LHCN-M2 (cell line): ENCODE results near the gene SH3PXD2A. TPM values are rescaled to one million over a fixed set of nuclear protein-coding genes. Genes with fewer than 3 reads are reported as not detected.
"Not testable (repeated sequence)": the region's sequence is repeated elsewhere in the genome, so short reads cannot be mapped to it uniquely, and the experiment has no call there.

Experiments used
- DNase-seq: peaks from one replicate; pipeline ENCODE4 v3.0.0-alpha.2; 2012; ENCODE audit warnings: low read depth
- total RNA-seq: library from RNA; depleted of rRNA; stranded (reverse); fragments of >200 nt; gene quantifications from 2 replicates; pipeline ENCODE4 v1.2.3, GENCODE V29; 2014

The SH3PXD2A gene
- total RNA-seq, 1 experiment from 2014 or later, result 18.4 TPM

DNA sequence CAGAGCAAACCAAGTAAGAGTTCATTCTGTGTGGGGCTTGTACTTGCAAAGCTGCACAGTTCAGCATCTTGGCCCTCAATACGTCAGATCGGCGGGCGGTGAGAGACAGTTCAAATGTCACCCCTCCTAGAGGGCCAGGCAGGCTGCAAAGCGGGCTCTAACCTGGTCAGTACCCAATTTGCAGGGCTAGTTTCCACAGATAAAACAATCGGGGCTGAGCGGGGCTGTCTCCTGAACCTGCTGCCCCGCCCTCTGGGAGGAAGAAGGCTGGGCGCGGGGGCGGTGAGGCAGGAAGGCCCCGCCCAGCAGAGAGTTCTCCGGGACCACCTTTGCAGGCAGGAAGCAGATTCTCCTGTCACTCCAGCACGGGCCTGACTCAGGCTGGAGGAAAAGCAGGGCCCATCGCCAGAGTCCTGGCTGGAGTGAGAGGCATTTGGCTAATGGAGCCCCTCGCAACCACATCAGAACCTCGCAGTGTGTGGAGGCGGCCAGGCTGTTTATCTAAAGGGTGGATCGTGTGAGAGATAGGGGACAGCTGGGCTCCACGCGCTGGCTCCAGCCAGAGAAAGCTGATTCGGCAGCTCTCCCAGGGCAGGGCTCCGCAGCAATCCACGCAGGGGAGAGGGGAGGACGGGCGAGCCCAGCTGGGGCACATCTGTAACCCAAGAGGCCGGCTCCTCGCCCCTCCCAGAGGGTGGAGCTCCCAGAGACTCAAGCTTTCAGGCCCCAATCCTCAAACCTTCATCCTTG lies 83.1 kb downstream of the SH3PXD2A start:
- peak; percentile 89 for DNase-seq

GRCh38 chr10:103770139-103770538 lies 85.2 kb downstream of the SH3PXD2A start:
- DNase-seq, result no peak

DNA sequence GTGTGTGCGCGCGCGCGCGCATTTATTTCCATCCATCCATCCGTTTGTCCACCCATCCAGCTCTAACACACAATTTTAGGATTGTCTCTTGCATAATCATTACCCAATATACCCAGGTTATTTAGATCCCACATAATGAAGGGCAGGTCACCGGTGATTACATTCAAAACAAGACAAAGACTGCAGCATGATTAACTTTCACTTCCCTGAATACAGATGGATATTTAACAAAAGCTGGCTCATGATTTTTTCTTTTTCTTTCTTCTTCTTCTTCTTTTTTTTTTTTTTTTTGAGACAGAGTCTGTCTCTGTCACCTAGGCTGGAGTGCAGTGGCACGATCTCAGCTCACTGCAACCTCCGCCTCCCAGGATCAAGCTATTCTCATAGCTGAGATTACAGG lies 86.2 kb downstream of the SH3PXD2A start:
- DNase-seq, result no peak

- no peak for DNase-seq
These were observed 87.0 kb downstream of the SH3PXD2A start for GRCh38 chr10:103768345-103768744.

DNA sequence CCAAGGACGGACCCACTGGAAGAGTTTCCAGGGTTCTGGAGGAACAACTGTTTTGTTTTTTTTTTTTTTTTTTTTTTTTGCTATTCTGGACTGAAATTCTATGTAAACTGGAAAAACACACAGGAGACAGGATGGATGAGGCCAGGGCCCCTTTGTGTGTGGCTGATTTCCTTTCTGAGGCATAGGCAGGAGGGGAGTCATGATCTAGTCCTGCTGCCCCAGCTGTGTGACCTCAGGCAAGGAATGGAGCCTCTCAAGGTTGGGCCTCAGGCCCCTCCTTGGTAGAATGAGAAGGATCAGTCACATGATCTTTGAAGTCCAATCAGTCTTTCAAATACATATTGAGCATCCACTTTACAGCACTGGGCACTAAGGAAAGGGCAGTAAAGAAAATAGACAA lies 87.6 kb downstream of the SH3PXD2A start:
- DNase-seq, result no peak

DNA sequence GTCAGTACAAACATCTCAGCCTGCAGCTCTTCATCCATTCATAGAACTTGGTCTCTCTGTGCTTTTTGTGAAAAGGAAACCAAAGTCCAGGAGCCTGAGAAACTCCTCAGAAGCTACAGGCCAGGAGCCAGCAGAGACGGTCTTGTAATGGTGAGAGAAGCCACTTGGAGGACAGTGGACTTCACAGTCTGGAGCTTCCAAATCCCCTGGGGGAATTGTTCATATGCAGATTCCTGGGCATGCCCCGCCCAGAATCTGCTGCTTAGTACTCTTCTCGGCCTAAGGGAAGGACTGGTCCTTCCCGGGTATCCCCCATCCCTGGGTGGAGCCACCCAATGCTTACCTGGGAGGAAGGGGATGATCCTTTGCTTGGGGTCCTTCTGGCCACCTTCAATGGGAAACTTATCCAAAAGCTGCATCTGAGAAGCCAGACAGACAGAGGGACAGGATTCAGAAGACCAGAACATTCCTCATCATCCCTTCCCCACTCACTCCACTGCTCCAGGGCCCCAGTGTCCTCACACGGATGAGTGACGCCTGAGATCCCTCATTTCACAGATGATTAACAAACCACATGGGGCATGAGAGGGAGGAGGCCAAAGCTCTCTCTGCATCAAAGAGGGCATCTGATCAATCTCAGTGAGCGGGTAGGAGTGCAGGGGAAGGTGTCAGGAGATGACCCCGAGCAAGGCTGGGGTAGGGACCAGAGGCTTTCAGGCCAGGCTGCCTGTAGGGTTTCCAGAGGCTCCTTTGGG lies 88.4 kb downstream of the SH3PXD2A start:
- no peak for DNase-seq

- no peak for DNase-seq
These were observed 89.4 kb downstream of the SH3PXD2A start for GRCh38 chr10:103765981-103766380.

- DNase-seq, result peak; percentile 48
These were observed 90.2 kb downstream of the SH3PXD2A start for GRCh38 chr10:103765168-103765567.

DNA sequence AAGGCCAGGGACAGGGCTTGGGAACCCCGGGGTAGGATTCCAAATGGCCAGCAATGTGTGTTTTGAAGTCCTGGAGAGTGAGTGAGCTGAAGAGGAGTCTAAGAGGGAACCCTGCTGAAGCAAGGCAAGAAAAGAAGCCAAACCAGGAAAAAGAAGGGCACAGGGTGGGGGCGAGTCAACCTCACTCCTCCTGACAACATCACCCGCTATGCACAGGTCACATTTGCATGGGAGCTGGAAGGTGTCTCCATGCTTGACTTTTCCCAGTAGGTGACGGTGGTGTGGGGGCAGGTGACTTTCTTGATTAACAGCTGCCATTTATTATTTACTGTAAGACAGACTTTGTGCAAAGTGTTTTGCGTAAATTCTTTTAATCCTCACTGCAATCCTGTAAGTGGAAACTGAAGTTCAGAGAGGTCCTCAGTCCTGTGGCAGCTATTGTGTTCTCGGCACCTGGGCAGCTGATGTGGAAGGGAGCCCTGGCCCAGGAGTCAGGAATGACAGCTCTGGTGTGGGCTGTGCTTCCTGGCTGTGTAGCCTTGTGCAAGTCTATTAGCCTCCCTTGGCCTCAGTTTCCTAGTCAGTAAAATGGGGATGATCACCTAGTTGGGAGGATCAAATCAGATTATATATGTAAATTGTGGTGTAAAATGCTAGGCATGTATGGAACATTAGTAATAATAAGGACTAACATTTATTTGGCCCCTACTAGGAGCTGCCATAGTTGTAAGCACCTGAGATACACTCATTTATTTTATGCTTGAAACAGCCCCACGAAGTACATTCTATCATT lies 90.9 kb downstream of the SH3PXD2A start:
- DNase-seq, result no peak

DNA sequence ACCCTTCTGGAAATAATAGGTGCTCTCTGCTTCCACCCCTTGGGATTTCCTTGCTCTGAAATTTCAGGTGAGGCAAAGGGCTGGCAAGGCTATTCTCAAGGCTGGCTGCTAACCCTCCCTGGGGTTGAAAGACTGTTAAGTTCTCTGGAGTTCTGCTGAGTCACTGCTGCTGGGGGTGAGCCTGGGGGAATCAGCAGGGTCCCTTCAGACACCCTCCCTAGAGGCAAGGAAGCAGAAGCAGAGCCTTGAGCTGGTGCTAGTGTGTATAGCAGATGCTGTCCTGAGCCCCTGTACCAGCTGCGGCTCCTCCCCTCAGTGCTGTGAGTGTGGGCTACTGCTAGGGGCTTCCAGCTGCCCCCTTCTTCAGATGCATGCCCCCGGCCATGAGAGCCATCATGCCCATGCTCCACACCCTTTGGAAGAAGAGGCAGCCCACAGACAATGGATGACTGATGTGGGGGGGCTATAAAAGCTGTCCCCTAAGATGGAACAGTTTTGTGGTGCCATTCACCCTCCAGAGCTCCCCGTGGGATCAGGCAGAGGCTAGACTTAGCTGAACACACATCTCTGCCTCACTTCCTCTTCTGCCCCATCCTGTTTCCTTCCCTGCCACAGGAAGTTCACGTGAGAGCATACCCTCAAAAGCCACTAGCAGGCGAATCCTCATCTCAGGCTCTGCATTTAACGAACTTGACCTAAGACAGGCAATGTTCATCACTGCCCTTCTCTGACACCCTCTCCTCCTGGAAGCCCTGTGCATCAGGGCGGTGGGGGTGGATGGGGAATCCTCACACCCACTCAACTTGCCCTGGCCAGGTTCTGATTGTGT lies 91.8 kb downstream of the SH3PXD2A start:
- DNase-seq, result no peak

DNA sequence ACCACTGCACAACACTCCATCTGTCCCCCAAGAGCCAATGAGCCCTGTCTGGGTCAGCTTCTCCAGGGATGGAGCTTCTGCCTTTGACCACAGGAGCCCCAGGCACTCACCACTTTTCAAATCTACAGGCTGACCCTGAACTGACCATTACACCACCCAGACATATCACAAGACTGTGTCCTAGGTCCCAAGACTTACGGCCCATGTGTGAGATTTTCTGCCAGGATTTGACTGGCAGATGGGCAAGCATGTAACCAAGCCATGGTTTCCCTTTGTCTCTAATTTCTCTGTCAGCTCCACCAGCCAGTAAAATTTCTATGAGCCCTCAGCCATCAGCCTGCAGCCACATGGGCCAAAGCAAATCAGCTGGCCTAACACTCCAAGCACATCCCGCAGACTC lies 92.5 kb downstream of the SH3PXD2A start:
- no peak for DNase-seq

GRCh38 chr10:103762162-103762561 lies 93.2 kb downstream of the SH3PXD2A start:
- DNase-seq, result no peak

GRCh38 chr10:103761075-103761920 lies 94.1 kb downstream of the SH3PXD2A start:
- no peak for DNase-seq

GRCh38 chr10:103760233-103760632 lies 95.1 kb downstream of the SH3PXD2A start:
- DNase-seq, result not testable (repeated sequence)

GRCh38 chr10:103759100-103759781 lies 96.1 kb downstream of the SH3PXD2A start:
- peak; percentile 69 for DNase-seq

DNA sequence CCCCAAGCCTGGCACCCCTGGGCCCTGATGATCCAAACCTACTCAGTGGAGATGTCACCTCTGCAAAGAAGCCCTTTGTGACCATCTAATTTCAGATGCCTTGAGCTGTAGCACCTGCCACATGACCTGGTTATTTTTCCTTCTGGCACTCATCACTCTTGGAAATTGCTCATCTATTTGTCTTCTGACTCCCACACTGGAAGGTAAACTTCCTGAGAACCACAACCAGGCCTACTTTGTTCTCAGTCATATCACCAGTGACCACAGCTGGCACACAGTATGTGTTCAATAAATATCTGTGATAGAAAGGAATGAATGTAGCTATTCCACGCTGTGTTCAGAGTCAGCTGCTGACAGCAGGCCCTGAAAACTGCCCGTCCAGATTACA lies 97.1 kb downstream of the SH3PXD2A start:
- peak; percentile 76 for DNase-seq

- DNase-seq, result peak; percentile 85
These were observed 97.7 kb downstream of the SH3PXD2A start for GRCh38 chr10:103757531-103758293.

GRCh38 chr10:103756277-103756869 lies 99.0 kb downstream of the SH3PXD2A start:
- no peak for DNase-seq
